PC-3 (cell line): ENCODE data around the gene BBS7.

ENCODE experiments used
- CTCF ChIP-seq: fragments of 300-600 bp; sonication (generic); conservative IDR thresholded peaks from 2 replicates; pipeline ENCODE4 v1.5.1; 2017; ENCODE audit warnings: antibody characterized with exemption, low read depth, mild to moderate bottlenecking, low read length
- EZH2 ChIP-seq: fragments of 300-600 bp; sonication (generic); IDR thresholded peaks from one replicate; pipeline ENCODE4 v1.6.1; 2017; ENCODE audit warnings: antibody characterized with exemption, mild to moderate bottlenecking, low read length; ENCODE audit not compliant: unreplicated experiment

- no peak for TF ChIP-seq CTCF
- TF ChIP-seq EZH2 = no peak
Measured at GRCh38 chr4:121783210-121783609, 87.1 kb downstream of the BBS7 start.
